ENCODE measurements around the gene CLTCL1. TPM values are rescaled to one million over a fixed set of nuclear protein-coding genes. Genes with fewer than 3 reads are reported as not detected.
A peak's percentile ranks its signal among the peaks of the same experiment; 100 is the strongest.
"Not testable (repeated sequence)": the region's sequence is repeated elsewhere in the genome, so short reads cannot be mapped to it uniquely, and the experiment has no call there.

CLTCL1 gene
- total RNA-seq, 4 donors from 2014 or later = 8.5 to 19.2 (median 12.8) TPM

GRCh38 chr22:19260194-19260593 lies 31.3 kb downstream of the CLTCL1 start:
- no peaks in the 10 kb centered on the region for H3K36me3 ChIP-seq
- H3K4me1 ChIP-seq = peaks cover 0 to 6% of the 10 kb centered on the region in 2 donors
- H3K9me3 ChIP-seq = no peaks in the 10 kb centered on the region
- intact Hi-C loops (cut with DNase I) = no loop called here
- H3K27me3 ChIP-seq = no peaks in the 10 kb centered on the region
- H3K27ac ChIP-seq = peak overlapping the region; percentile 20 to 71 (median 50)
- 94 to 95% methylated on average over 6 of the region's 6 CpGs for WGBS, 2 donors
- no peak for DNase-seq
- TF ChIP-seq CTCF (IDR thresholded peaks at IDR 0.05) = no peak
- TF ChIP-seq POLR2A (IDR thresholded peaks at IDR 0.05) = no peak
- peak overlapping the region in 1 of 3 donors; percentile 21 for H3K4me3 ChIP-seq (replicated peaks in 1 of 3)

- H3K27ac ChIP-seq; H3K36me3 ChIP-seq; H3K27me3 ChIP-seq; H3K4me3 ChIP-seq (replicated peaks in 1 of 3); H3K4me1 ChIP-seq; intact Hi-C loops (cut with DNase I); H3K9me3 ChIP-seq: not testable (repeated sequence)
- DNase-seq = peak in 1 of 2 donors; percentile 12
- 66 to 74% methylated on average over 4 of the region's 4 CpGs for WGBS, 2 donors
Measured at GRCh38 chr22:19258968-19259288, 32.6 kb downstream of the CLTCL1 start.

- peaks cover 0 to 6% of the 10 kb centered on the region in 2 donors for H3K4me1 ChIP-seq
- H3K4me3 ChIP-seq (replicated peaks in 1 of 3) = no peak overlapping the region
- TF ChIP-seq POLR2A (IDR thresholded peaks at IDR 0.05) (no peak), CTCF (IDR thresholded peaks at IDR 0.05) (no peak)
- intact Hi-C loops (cut with DNase I) = no loop called here
- no peak overlapping the region for H3K27ac ChIP-seq
- no peaks in the 10 kb centered on the region for H3K9me3 ChIP-seq
- 94 to 95% methylated on average over 6 to 7 of the region's 7 CpGs for WGBS, 2 donors
- DNase-seq = no peak
- H3K36me3 ChIP-seq = no peaks in the 10 kb centered on the region
- no peaks in the 10 kb centered on the region for H3K27me3 ChIP-seq
Measured at GRCh38 chr22:19258371-19258770, 33.1 kb downstream of the CLTCL1 start.

GRCh38 chr22:19256362-19256761 lies 35.2 kb downstream of the CLTCL1 start:
- intact Hi-C loops (cut with DNase I); H3K27me3 ChIP-seq; H3K27ac ChIP-seq; DNase-seq; H3K36me3 ChIP-seq; H3K4me1 ChIP-seq; H3K9me3 ChIP-seq; H3K4me3 ChIP-seq (replicated peaks in 1 of 3): not testable (repeated sequence)
- 90 to 96% methylated on average over 8 of the region's 8 CpGs for WGBS, 2 donors

GRCh38 chr22:19253143-19253542 lies 38.4 kb downstream of the CLTCL1 start:
- 93 to 98% methylated on average over 12 of the region's 12 CpGs for WGBS, 2 donors
- Histone ChIP-seq H3K4me3 (replicated peaks in 1 of 3) (no peak overlapping the region), H3K27ac (no peak overlapping the region), H3K4me1 (no peaks in the 10 kb centered on the region), H3K9me3 (no peaks in the 10 kb centered on the region), H3K27me3 (no peaks in the 10 kb centered on the region), H3K36me3 (no peaks in the 10 kb centered on the region)
- no peak for DNase-seq
- TF ChIP-seq CTCF (IDR thresholded peaks at IDR 0.05) (no peak), POLR2A (IDR thresholded peaks at IDR 0.05) (no peak)
- intact Hi-C loops (cut with DNase I) = no loop called here

- TF ChIP-seq POLR2A (IDR thresholded peaks at IDR 0.05) (no peak), CTCF (IDR thresholded peaks at IDR 0.05) (no peak)
- Histone ChIP-seq H3K27me3 (no peaks in the 10 kb centered on the region), H3K36me3 (no peaks in the 10 kb centered on the region), H3K4me1 (no peaks in the 10 kb centered on the region), H3K9me3 (no peaks in the 10 kb centered on the region), H3K27ac (no peak overlapping the region), H3K4me3 (replicated peaks in 1 of 3) (no peak overlapping the region)
- 88 to 93% methylated on average over 10 of the region's 10 CpGs for WGBS, 2 donors
- no peak for DNase-seq
- intact Hi-C loops (cut with DNase I) = no loop called here
Measured at GRCh38 chr22:19244600-19245352, 46.7 kb downstream of the CLTCL1 start.
